Measurements from ENCODE around the gene CHORDC1. TPM values are rescaled to one million over a fixed set of nuclear protein-coding genes. Genes with fewer than 3 reads are reported as not detected.
"Not testable (repeated sequence)": the region's sequence is repeated elsewhere in the genome, so short reads cannot be mapped to it uniquely, and the experiment has no call there.

The CHORDC1 gene
- total RNA-seq, 1 donor from 2014 or later, result 15.1 TPM

- no peak overlapping the region for H3K4me3 ChIP-seq
- intact Hi-C loops (cut with DNase I), result no loop called here
- no peaks in the 10 kb centered on the region for H3K27me3 ChIP-seq
- no peaks in the 10 kb centered on the region for H3K9me3 ChIP-seq
- no peaks in the 10 kb centered on the region for H3K4me1 ChIP-seq
- no peak for TF ChIP-seq CTCF (IDR thresholded peaks at IDR 0.05)
- no peaks in the 10 kb centered on the region for H3K36me3 ChIP-seq
- H3K27ac ChIP-seq, result no peak overlapping the region
- DNase-seq (ENCODE audit: low spot score in 2 of 2), result no peak
Observed at GRCh38 chr11:90178751-90179150, 44.1 kb downstream of the CHORDC1 start.

- no peaks in the 10 kb centered on the region for H3K4me1 ChIP-seq
- no peak for DNase-seq (ENCODE audit: low spot score in 2 of 2)
- H3K9me3 ChIP-seq, result no peaks in the 10 kb centered on the region
- intact Hi-C loops (cut with DNase I), result no loop called here
- H3K27ac ChIP-seq, result no peak overlapping the region
- H3K27me3 ChIP-seq, result no peaks in the 10 kb centered on the region
- no peak overlapping the region for H3K4me3 ChIP-seq
- no peak for TF ChIP-seq CTCF (IDR thresholded peaks at IDR 0.05)
- H3K36me3 ChIP-seq, result no peaks in the 10 kb centered on the region
Observed at GRCh38 chr11:90176069-90176468, 46.8 kb downstream of the CHORDC1 start.

- DNase-seq (ENCODE audit: low spot score in 2 of 2), result no peak
- H3K36me3 ChIP-seq, result no peaks in the 10 kb centered on the region
- no peak overlapping the region for H3K27ac ChIP-seq
- H3K9me3 ChIP-seq, result no peaks in the 10 kb centered on the region
- no peak for TF ChIP-seq CTCF (IDR thresholded peaks at IDR 0.05)
- intact Hi-C loops (cut with DNase I), result no loop called here
- H3K27me3 ChIP-seq, result no peaks in the 10 kb centered on the region
- no peaks in the 10 kb centered on the region for H3K4me1 ChIP-seq
- H3K4me3 ChIP-seq, result no peak overlapping the region
Observed at GRCh38 chr11:90171359-90171758, 51.5 kb downstream of the CHORDC1 start.

GRCh38 chr11:90168571-90168970 lies 54.3 kb downstream of the CHORDC1 start:
- no peak overlapping the region for H3K27ac ChIP-seq
- no peaks in the 10 kb centered on the region for H3K9me3 ChIP-seq
- intact Hi-C loops (cut with DNase I), result no loop called here
- no peak overlapping the region for H3K4me3 ChIP-seq
- DNase-seq (ENCODE audit: low spot score in 2 of 2), result no peak
- no peaks in the 10 kb centered on the region for H3K4me1 ChIP-seq
- no peak for TF ChIP-seq CTCF (IDR thresholded peaks at IDR 0.05)
- no peaks in the 10 kb centered on the region for H3K36me3 ChIP-seq
- H3K27me3 ChIP-seq, result no peaks in the 10 kb centered on the region

GRCh38 chr11:90167704-90168103 lies 55.1 kb downstream of the CHORDC1 start:
- intact Hi-C loops (cut with DNase I); DNase-seq (ENCODE audit: low spot score in 2 of 2): not testable (repeated sequence)

GRCh38 chr11:90166982-90167573 lies 55.8 kb downstream of the CHORDC1 start:
- H3K27me3 ChIP-seq; H3K4me3 ChIP-seq; DNase-seq (ENCODE audit: low spot score in 2 of 2); H3K27ac ChIP-seq; intact Hi-C loops (cut with DNase I); H3K9me3 ChIP-seq; H3K36me3 ChIP-seq; H3K4me1 ChIP-seq: not testable (repeated sequence)

More at GRCh38 chr11:90167704-90168103, 55.1 kb downstream of the CHORDC1 start:
- not testable (repeated sequence) for H3K4me1 ChIP-seq, H3K36me3 ChIP-seq, H3K4me3 ChIP-seq, H3K9me3 ChIP-seq, H3K27ac ChIP-seq, H3K27me3 ChIP-seq

Other genes with a start within 250 kb of the CHORDC1 start
- not detected for gene TRIM49C, start 191.9 kb downstream of the CHORDC1 start, total RNA-seq
- not detected for gene UBTFL1, start 137.1 kb downstream of the CHORDC1 start, total RNA-seq
- gene NAALAD2, start 88.4 kb downstream of the CHORDC1 start, total RNA-seq, result not detected